Limb (tissue), 2 donors: ENCODE results near the gene ROBO1.

Source experiments
- DNase-seq, 2 donors: peaks; one replicate each; pipeline ENCODE4 v3.0.0-alpha.2; 2016; ENCODE audit errors: extremely low spot score in 2 of 2

Gene ROBO1

DNA sequence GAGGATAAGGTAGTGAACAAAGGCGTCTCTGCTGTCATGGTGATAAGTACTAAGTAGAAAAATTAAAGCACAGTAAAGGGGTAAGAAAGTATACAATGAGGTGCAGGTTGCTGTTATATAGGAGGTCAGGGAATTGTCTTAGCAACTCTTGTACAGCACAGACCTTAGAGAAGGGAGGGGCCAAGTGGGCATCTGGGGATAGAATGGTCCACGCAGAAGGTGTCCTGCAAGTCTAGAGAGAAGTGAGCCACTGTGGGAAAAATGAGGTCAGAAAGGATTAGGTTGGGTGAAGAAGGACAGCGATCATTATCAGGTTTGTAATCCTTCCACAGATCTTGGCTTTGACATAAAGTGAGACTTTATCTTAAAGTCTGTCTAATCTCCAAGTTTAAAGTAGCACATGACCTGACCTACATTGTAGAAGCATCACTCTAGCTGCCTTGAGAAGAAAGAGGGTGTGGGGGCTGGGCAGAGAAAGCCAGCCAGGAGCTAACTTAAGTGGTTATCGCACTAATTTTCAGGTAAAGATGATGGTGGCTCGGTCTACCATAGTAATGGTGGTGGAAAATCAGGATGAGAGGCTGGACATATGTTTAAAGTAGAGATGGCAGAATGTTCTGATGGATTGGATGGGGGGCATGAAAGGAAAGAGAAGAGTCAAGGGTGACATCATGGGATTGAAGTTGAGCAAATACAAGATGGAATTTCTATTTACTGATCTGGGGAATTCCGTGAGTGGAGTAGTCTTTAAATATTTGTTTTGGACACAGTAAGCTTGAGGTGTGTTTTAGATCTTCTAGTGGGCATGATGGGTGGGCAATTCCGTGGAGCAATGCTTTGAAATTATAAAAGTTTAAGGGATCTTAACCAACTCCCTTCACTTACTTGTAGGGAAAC is 919.2 kb downstream of the ROBO1 start:
- no peak for DNase-seq

DNA sequence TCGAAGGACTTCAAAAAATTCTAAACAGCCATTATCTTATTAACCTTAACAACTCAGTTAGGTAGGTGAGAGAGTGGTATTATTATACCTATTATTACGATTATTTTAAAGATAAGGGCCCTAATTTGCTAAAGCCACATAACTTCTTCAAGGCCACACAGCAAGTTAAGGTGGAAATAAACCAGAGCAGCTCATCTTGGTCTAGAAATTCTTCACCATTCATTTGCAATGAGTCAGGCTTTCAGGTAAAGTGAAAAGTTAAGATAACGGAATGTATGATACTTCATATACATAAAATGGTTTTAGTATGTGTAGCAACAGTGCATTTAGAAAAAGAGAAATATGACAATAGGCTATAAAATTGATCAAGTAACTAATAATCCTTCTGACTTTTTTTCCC is 920.2 kb downstream of the ROBO1 start:
- DNase-seq, result no peak

DNA sequence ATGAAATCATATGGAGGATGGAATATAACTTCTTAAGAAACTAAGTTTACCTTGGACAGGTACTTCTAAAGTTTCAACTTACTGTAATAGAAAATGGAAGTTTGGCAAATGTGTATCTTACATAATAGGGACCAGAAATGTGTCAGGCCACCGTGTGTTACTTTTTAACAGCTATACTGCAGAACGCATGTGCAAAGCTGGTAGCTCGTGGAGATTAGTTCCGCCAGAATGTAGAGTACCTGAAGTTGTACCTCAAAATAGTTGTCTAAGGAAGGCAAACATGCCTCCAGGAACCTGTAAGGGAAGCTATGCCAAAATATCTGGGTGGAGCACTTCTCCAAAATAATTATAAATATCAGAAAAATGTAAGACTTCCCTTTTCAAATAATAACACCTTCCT is 920.6 kb downstream of the ROBO1 start:
- no peak for DNase-seq

DNA sequence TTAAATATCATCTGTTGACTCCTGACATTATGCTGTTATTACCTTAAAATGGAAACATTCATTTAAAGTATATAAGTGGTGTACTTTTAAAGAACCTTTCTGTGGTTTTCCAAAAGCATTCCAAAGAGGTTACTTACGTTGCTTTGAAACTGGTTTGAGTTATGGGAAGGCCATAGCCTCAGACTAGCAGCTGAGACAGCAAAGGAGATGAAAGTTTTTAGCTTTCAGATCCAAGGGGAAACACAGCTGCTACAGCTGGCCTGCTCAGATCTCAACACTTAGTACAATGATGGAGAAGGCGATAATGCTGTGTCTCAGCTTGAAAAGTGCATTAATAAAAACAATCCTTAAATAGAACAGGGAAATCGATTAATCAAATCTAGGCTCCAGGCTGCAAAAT is 921.1 kb downstream of the ROBO1 start:
- peak in 1 of 2 donors; percentile 68 for DNase-seq

DNA sequence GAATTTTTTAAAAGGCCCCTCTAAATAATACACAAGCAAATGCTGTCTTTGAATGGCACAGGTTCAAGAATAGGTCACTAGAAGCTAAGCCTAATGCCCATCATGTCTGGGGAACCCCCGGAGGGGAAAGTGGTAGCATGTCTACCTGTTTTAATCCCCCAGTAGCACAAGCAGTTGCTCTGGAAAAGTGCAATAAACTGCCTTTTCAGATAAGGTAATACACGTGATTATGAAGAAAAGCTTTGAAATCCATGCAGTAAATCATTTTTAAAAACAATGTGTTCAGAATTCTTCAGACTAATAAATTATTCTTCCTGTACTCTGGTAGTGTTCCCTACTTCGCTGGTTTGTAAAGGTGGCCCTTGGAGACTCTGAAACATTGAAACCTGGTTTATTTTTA is 922.2 kb downstream of the ROBO1 start:
- no peak for DNase-seq

DNA sequence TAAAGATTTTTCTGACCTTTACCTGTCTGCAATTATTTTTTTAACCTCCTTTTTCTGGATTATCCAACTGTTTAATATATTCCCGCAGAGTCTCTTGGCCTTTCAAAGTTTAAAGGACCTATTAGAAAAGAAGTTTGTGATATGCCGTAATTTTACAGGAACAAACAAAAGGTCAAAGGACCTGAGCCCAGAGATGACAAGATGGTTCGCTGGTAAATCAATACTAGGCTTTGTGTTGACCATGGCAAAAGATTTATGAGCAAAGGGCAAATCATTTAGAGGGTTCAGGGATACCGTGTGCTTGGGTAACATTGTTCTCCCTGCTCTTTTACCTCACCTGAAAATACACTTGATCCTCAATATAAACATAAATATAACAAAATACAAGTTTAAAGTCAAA is 923.5 kb downstream of the ROBO1 start:
- DNase-seq, result no peak

DNA sequence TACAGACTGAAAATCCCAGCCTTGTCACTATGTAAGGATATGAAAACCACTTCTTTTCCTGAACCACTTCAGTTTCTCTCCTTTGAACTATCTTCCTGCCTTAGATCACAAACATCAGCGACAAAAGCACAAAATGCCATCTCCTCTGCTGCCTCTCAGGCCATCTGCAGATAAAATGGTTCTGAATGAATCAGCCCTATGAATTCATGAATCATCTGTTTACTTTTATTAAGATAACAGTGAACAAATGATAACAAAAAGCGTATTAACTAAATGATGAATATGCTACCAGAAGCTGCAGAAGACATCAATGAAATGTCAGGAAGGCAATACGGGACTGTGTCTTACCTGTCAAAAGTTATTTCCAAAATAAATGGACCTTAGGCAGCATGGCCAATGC is 928.1 kb downstream of the ROBO1 start:
- no peak for DNase-seq

DNA sequence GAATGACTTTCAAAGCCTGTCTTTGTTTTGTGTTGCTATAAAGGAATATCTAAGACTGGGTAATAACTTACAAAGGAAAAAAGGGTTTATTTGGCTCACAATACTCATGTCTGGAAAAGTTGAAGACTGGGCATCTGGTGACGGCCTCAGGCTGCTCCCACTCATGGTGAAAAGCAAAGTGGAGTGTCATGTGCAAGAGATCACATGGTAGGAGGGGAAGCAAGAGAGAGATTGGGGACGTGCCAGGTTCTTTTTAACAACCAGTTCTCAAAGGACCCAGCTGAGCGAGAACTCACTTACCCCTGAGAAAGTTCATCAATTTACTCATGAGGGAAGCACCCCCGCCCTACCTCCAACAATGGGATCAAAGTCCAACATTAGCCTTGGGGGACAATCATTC is 929.4 kb downstream of the ROBO1 start:
- DNase-seq, result no peak

DNA sequence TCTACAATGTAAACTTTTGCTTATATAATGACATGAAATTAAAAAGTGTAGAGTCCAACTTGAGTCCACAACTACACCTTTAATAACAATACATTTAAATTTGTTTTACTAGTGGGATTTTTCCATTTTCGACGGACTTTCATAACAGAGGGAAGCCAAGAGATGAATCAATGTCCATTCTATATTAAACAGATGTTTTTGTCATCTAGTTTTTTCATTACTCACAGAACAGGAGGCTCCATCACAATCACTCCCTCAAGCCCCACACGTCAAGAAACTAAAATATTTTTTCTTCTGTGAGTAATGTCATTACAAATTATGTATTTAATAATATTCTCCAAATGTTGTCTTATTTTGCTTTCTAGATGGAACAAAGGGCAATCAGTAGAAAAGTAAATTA is 932.9 kb downstream of the ROBO1 start:
- no peak for DNase-seq

DNA sequence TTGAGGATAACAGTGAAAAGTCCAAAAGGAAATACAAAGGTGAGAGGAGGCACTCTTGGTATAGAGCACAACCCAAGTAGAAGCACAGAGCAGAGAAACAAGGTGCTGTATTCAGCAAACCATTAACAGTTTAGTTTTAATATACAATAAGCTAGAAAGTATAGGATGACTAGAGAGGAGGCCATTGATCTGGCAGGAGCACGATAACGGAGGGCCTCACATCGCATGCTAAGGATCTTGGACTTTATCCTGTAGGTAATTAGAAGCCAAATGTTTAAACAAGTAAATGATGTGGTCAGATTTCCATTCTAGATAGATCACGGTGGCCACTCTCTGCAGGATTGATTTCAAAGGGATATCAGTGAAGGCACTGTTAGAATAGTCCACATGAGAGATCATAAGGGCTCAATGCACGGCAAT is 935.0 kb downstream of the ROBO1 start:
- no peak for DNase-seq

DNA sequence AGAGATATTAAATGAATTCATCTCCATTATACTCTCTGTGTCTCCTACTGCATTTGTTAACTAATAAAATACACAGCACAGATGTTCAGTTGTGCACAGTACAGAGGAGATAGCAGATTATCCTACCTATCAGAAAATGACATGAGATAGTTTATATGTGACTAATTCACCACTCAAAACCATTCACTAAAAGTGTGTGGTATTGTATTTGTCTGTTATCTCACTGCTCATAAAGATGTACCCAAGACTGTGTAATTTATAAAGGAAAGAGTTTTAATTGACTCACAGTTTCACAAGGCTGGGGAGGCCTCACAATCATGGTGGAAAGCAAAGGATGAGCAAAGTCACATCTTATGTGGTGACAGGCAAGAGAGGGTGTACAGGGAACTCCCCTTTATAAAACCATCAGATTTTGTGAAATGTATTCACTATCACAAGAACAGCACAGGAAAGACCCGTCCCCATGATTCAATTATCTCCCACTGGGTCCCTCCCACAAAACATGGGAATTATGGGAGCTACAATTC is 936.3 kb downstream of the ROBO1 start:
- no peak for DNase-seq

DNA sequence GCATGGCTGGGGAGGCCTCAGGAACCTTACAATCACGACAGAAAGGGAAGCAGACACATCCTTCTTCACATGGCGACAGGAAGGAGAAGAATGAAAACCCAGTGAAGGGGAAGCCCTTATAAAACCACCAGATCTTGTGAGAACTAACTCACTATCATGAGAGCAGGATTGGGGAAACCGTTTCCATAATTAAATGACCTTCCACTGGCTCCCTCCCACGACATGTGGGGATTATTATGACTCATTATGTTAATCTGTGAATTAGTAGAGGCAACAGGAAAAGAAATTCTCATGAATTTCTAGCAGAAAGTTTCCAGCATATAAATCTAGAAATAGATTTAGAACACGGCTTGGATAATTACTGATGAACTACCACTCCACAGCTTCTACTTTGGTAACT is 937.3 kb downstream of the ROBO1 start:
- DNase-seq, result no peak

DNA sequence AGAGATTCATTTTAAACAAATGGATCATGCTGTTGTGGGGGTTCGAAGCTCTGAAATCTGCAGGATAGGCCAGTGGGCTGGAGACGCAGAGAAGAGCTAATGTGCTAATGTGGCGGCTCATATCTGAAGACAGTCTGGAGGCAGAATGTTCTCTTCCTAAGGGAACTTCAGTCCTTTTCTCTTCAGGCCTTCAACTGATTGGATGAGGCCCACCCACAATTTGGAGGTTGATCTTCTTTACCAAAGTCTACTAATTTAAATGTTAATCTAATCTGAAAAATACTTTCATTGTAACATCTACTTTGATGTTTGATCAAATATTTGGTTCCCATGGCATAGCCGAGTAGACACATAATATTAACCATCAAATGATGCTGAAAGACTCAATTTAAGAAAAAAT is 940.2 kb downstream of the ROBO1 start:
- no peak for DNase-seq

DNA sequence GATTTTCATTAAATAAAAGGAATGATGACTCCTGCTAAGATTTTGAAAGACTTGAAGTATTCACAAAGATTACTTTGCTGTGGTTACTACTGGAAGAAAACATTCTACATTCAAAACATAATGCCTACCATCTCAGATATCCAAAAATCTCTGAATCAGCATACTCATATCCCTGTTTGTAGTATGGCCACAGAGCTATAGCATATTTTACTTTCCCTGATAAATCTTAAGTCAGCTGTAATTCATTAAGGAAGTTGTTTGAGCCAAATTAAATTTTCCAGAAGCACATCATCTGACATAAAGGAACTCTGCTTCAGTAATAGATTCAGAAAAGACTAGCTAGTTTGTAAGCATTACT is 942.0 kb downstream of the ROBO1 start:
- no peak for DNase-seq

DNA sequence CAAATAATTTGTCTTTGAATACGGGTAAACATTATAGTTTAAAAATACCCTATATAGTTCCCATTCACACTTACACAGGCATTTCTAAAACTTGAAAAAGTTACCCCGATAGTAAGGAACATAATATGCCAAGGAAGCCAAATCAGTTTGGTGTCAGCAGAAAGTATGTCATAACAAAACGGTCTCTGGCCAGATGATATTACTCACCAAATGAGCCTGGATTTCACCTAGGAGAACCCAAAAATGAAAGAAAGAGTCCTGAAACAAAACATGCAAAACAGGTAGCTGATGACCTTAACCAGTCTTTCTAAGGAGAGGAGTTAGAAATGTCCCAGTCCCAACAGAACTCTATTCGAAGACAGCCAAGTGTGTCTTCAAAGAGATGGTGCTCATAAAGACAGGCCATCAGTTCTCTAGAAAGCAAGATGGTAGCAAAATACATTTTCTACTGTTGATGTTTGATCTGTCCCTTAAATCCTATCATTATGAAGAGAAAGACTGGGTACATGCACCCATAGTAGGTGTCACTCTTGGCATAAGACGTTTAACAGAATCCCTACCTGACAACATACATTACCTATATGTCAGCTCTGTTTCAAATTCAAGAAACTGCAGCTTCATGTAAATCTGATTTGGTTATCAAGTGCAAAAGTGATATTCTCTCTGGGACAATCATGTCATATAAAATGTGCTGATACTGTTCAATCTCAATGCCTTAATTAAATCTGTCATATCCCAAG is 942.5 kb downstream of the ROBO1 start:
- no peak for DNase-seq

DNA sequence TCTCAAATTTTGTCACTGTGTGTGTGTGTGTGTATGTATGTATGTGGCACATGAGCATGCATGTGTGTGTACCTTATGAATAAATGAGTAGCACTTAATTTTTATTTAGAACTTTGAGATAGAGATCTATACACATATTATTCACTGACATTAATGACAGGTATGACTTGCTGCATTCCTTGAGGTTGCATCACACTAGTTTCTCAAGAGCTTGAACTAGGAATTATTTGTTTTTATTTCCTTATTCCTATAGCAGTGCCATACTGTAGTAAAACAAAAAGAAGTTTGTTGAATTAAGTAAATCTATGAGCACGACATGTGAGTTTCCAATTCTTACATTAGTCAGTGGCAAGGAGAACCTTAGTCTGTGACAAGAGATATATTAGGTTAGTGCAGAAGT is 943.9 kb downstream of the ROBO1 start:
- no peak for DNase-seq

DNA sequence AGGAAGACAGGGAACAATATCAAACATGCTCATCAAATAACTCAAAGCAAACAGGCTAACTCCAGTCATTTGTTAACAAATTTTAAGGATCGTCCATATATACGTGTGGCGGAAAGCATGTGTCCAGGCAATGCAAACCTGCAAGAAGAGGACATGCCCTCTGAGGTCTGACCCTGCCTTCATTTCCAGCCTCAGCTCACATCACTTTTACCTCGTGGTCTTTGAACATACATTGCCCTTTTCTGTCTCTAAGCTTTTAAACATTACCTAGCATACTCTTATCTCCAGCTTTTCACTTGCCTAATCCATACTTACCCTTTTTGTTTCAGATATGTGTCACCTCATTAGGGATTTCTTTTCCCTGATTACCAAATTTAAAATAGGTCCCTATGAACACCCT is 944.4 kb downstream of the ROBO1 start:
- DNase-seq, result no peak

DNA sequence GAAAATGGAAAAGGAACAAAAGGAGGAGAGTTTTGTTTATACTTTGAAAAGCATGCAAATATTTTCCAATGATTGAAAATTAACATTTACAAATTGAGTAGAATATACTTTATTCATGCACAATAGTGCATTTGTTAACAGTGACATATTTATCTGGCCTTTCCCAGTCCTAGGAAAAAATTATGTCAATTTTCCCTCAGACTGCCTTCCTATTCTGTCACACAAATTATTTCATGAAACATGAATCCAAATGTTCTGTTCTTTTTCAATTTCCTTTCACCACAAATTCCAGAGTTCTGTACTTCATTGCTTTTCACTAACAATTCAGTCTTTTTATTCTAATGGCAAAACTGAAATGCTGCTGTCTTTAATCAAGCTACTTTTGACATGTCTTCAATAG is 945.1 kb downstream of the ROBO1 start:
- DNase-seq, result no peak

DNA sequence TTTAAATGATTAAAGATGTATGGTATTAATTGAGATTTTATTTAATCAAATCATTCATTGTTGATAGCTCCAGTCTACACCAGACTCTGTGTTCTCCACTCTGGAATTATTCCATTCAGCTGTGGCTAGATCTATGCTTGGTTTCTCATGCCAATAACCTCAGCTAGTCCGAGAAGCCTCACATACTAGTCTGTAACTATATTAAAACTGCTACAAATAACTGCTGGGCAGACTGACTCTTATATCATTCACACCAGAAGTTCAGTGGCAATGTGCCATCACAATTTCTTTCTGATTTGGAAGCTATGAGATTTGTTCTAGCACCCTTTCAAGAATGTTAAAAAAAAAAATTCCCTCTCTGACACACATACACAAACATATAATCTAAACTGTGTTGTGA is 947.3 kb downstream of the ROBO1 start:
- DNase-seq, result peak in 1 of 2 donors; percentile 44

DNA sequence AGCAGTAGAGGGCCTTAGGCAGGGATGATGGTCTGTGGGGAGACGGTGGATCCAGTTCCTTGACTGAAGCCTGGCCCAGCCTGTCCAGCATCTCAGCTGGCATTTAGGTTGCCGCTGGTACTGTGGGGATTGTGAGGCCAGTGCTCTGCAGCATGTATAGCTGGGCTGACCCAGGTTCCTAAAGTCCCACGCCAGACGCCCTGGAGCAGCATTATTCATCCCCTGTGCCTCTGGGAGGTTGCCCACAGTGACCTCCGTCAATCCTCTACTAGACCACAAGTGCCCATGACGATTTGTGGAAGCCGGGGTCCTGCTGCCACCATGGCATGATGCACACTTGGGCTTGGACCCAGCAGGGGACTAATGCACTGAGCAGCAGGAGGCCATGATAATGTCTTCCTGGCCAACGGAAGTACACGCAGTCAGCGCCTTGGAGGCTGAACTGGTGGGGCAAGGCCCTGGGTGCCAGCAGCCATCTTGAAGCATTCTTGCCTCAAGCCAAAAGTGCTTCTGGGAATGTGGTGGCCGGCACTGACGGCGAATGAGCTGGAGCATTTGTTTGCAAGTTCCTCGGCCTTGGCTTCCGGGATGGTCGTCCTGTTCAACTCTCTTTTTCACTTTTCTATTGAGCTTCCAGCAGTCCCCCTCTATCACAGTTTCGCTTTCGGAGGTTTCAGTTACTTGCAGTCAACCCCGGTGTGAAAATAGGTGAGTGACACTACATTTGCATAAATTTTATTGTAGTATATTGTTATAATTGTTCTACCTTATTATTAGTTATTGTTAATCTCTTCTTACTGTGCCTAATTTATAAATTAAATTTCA is 949.4 kb downstream of the ROBO1 start:
- no peak for DNase-seq

DNA sequence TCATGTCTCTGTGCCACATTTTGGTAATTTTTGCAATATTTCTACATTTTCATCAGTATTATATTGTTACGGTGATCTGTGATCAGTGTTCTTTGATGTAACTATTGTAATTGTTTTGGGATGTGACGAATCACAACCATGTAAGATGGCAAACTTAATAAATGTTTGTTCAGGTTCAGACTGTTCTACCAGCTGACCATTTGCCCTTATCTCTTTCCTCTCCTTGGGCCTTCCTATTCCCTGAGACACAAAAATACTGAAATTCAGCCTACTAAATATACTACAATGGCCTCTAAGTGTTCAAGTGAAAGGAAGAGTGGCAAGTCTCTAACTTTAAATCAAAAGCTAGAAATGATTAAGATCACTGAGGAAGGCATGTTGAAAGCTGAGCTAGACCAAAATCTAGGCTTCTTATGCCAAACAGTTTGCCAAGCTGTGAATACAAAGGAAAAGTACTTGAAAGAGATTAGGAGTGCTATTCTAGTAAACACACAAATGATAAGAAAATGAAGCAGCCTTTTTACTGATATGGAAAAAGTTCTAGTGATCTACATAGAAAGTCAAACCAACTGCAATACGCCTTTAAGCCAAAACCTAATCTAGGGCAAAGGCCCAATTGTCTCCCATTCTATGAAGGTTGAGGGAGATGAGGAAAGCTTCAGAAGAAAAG is 952.8 kb downstream of the ROBO1 start:
- no peak for DNase-seq
